HCT116 (cell line): Measurements from ENCODE around the gene MEG3. TPM values are rescaled to one million over a fixed set of nuclear protein-coding genes. Genes with fewer than 3 reads are reported as not detected.

Experiments used
- ATAC-seq: fragments of 200-7000 bp; cut with Tn5 transposase; 2 replicates; pipeline ENCODE4 v1.9.1; 2020; ENCODE audit warnings: mild to moderate bottlenecking, moderate library complexity
- BruUV-seq: library from RNA; stranded (reverse); fragments of 400-500 nt; replicated peaks from 2 replicates; lab custom pipeline; 2021; lab: Mats Ljungman, UMichigan
- CTCF ChIA-PET: fragments of 300-600 bp; sonication (Branson Sonifier 250); formaldehyde crosslinking; loops from one replicate; lab custom pipeline; 2021; ENCODE audit warnings: antibody characterized with exemption; lab: Charles Lee
- POLR2A ChIA-PET: fragments of 300-600, 350-600 bp; sonication (Branson Sonifier 250); formaldehyde crosslinking; loops from one replicate; lab custom pipeline; 2021; ENCODE audit warnings: antibody characterized with exemption; lab: Charles Lee
- RAD21 ChIA-PET, 2 experiments: fragments of 300-600 bp; sonication (Branson Sonifier 250); formaldehyde crosslinking; loops; one replicate each; lab custom pipeline; 2023; ENCODE audit warnings: low total read pairs in 2 of 2; ENCODE audit not compliant: uncharacterized antibody in 2 of 2, unreplicated experiment in 2 of 2, low non-redundant PET in 1 of 2; lab: Charles Lee
- DNase-seq: peaks from one replicate; pipeline ENCODE4 v3.0.0-alpha.2; 2010; ENCODE audit warnings: low read depth, low spot score
- H2AFZ ChIP-seq: fragments of 200-600 bp; shearing (Covaris generic), sonication (generic); 2 replicates; pipeline ENCODE4 v1.6.1; 2017; ENCODE audit warnings: low read depth, mixed run types, mixed read lengths, antibody characterized with exemption, low read length; ENCODE audit not compliant: poor library complexity, severe bottlenecking
- H3K27ac ChIP-seq: 2 replicates; pipeline ENCODE4 v1.5.1; 2012; ENCODE audit warnings: low read depth, low read length
- H3K27me3 ChIP-seq: fragments of 200-600 bp; sonication (generic); 2 replicates; pipeline ENCODE4 v1.6.1; 2016; ENCODE audit warnings: mixed run types, low read length, mixed read lengths; ENCODE audit not compliant: insufficient read depth
- H3K36me3 ChIP-seq, 2 experiments: fragments of 200-500 bp in 1 of 2; fragments of 200-600 bp in 1 of 2; sonication (Bioruptor generic) in 1 of 2; sonication (generic) in 1 of 2; 2 replicates each; pipeline versions ENCODE4 v1.5.1 to v1.6.1; 2014 to 2016; ENCODE audit warnings: low read length in 2 of 2, inconsistent platforms in 1 of 2, mixed read lengths in 1 of 2, mixed run types in 1 of 2; ENCODE audit not compliant: insufficient read depth in 2 of 2, control insufficient read depth in 1 of 2
- H3K4me1 ChIP-seq, 2 experiments: fragments of 200-600 bp in 1 of 2; sonication (generic) in 1 of 2; 2 replicates each; pipeline versions ENCODE4 v1.5.1 to v1.6.1; 2012 to 2017; ENCODE audit warnings: low read length in 2 of 2, inconsistent platforms in 1 of 2, mild to moderate bottlenecking in 1 of 2, mixed read lengths in 1 of 2, mixed run types in 1 of 2, moderate library complexity in 1 of 2; ENCODE audit not compliant: insufficient read depth in 2 of 2, control insufficient read depth in 1 of 2
- H3K4me2 ChIP-seq: fragments of 200-600 bp; sonication (generic); 2 replicates; pipeline ENCODE4 v1.6.1; 2017; ENCODE audit warnings: mixed run types, low read length, mixed read lengths
- H3K4me3 ChIP-seq, 2 experiments: fragments of 200-600 bp in 1 of 2; sonication (generic) in 1 of 2; replicated peaks in 1 of 2; 2 replicates each; pipeline ENCODE4 v1.5.1; 2011 to 2016; ENCODE audit warnings: low read length in 2 of 2, control low read depth in 1 of 2, low read depth in 1 of 2, mild to moderate bottlenecking in 1 of 2, mixed read lengths in 1 of 2, mixed run types in 1 of 2
- H3K79me2 ChIP-seq: fragments of 200-600 bp; sonication (generic); 2 replicates; pipeline ENCODE4 v1.6.1; 2017; ENCODE audit warnings: mild to moderate bottlenecking, mixed run types, low read length, moderate library complexity, mixed read lengths; ENCODE audit not compliant: insufficient read depth
- H3K9ac ChIP-seq: fragments of 200-600 bp; sonication (generic); 2 replicates; pipeline ENCODE4 v1.6.1; 2016; ENCODE audit warnings: low read length, mixed read lengths
- H3K9me2 ChIP-seq: fragments of 200-600 bp; sonication (generic), shearing (Covaris generic); 2 replicates; pipeline ENCODE4 v1.6.1; 2017; ENCODE audit warnings: mixed run types, mild to moderate bottlenecking, moderate library complexity; ENCODE audit not compliant: insufficient read depth
- H3K9me3 ChIP-seq, 2 experiments: fragments of 200-500 bp in 1 of 2; fragments of 200-600 bp in 1 of 2; sonication (Bioruptor generic) in 1 of 2; sonication (generic) in 1 of 2; 2 replicates each; pipeline ENCODE4 v1.6.1; 2014 to 2017; ENCODE audit warnings: low read length in 2 of 2, mixed read lengths in 2 of 2, inconsistent platforms in 1 of 2, low read depth in 1 of 2, mild to moderate bottlenecking in 1 of 2, mixed run types in 1 of 2, moderate library complexity in 1 of 2; ENCODE audit not compliant: control insufficient read depth in 1 of 2, insufficient read depth in 1 of 2
- H4K20me1 ChIP-seq: fragments of 200-600 bp; sonication (generic), shearing (Covaris generic); 2 replicates; pipeline ENCODE4 v1.6.1; 2017; ENCODE audit warnings: mixed run types, mild to moderate bottlenecking, moderate library complexity; ENCODE audit not compliant: insufficient read depth
- CBX3 ChIP-seq: IDR thresholded peaks from 2 replicates; pipeline ENCODE4 v1.6.1; 2012; ENCODE audit warnings: low read depth
- CEBPB ChIP-seq: IDR thresholded peaks from 2 replicates; pipeline ENCODE4 v1.6.1; 2012; ENCODE audit warnings: low read depth
- EZH2 ChIP-seq: fragments of 200-600 bp; sonication (generic); IDR thresholded peaks from 2 replicates; pipeline ENCODE4 v1.6.1; 2017; ENCODE audit warnings: antibody characterized with exemption, mixed run types
- EZH2phosphoT487 ChIP-seq: fragments of 200-600 bp; IDR thresholded peaks from 2 replicates; pipeline ENCODE4 v1.6.1; 2018; ENCODE audit warnings: antibody characterized with exemption, borderline replicate concordance
- FOSL1 ChIP-seq: IDR thresholded peaks from 2 replicates; pipeline ENCODE4 v1.6.1; 2012; ENCODE audit warnings: low read depth
- SIN3A ChIP-seq: IDR thresholded peaks from 2 replicates; pipeline ENCODE4 v1.6.1; 2012; ENCODE audit warnings: low read depth
- SRF ChIP-seq: IDR thresholded peaks from 2 replicates; pipeline ENCODE4 v1.6.1; 2012; ENCODE audit warnings: low read depth
- ZNF274 ChIP-seq: fragments of 200-500 bp; sonication (Bioruptor generic); IDR thresholded peaks from 2 replicates; pipeline ENCODE4 v1.6.1; 2014; ENCODE audit warnings: mild to moderate bottlenecking, low read depth, low read length, inconsistent platforms
- intact Hi-C: fragments of 100-400 bp; cut with micrococcal nuclease; formaldehyde crosslinking; loops from 2 replicates; pipeline ENCODE4 v1.10.0; 2022
- total RNA-seq: library from RNA; stranded (reverse); gene quantifications from one replicate; pipeline ENCODE4 v1.2.1, GENCODE V29; 2021; ENCODE audit not compliant: unreplicated experiment
- TF ChIP-seq, protein P1 (sequence below): IDR thresholded peaks from 2 replicates; pipeline ENCODE4 v1.6.1; 2012; ENCODE audit warnings: low read depth

Gene MEG3
- total RNA-seq, 1 experiment from 2014 or later, result 2.5 TPM

DNA sequence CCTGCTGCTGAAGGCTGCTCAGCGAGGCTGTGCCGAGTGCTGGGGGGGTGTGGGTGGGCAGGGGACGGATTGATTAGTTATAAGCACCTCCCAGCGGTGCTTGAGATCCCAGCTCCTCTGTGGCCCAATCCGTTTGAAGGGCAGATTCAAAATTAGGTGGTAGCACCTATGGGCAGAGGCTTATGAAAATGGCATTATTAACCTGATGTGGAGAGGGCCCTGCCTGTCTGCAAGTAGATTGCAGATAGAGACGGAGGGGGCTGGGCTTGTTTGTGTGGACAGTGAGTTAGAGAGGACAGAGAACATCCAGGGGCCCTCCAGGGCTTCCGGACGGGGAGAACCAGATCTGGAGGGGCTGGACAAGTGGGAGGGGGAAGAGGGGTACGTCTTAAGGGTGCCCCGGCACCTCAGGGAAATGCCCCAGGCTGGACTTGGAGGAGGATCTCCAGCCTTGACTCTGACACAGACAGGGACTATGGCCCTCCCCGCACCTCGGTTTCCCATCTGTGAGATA is 77.8 kb downstream of the MEG3 start, which contains the start of gene RTL1:
Gene RTL1 (minus strand): TSS at position 51 of the 514 bp plus-strand sequence. CDS start 18,934 bp downstream, outside the sequence.
- no peaks in the 10 kb centered on the region for H3K9me3 ChIP-seq

More for the DNA sequence above, 77.8 kb downstream of the MEG3 start, which contains the start of gene RTL1:
- no TSS peak for BruUV-seq
- H3K4me1 ChIP-seq, result peaks cover 0 to 7% of the 10 kb centered on the region in 2 experiments; a peak in 1 of 4 replicates
- no peaks in the 10 kb centered on the region for H4K20me1 ChIP-seq
- H3K79me2 ChIP-seq, result no peaks in the 10 kb centered on the region
- no peaks in the 10 kb centered on the region for H3K36me3 ChIP-seq
- no peak within 1 kb of the TSS for H3K27ac ChIP-seq
- no peak within 1 kb of the TSS for H2AFZ ChIP-seq
- H3K4me3 ChIP-seq, result no peak within 1 kb of the TSS
- ChIA-PET POLR2A (no interaction called here), CTCF (no interaction called here), RAD21 (no interaction called here)
- H3K4me2 ChIP-seq, result no peak within 1 kb of the TSS
- 0 out of 2 replicates have a peak, but pooled peaks cover 6% of the 10 kb centered on the region for H3K27me3 ChIP-seq
- H3K9ac ChIP-seq, result no peak within 1 kb of the TSS
- TF ChIP-seq CEBPB (no peak), CBX3 (no peak), ZNF274 (no peak), SIN3A (no peak), EZH2phosphoT487 (no peak), EZH2 (no peak), FOSL1 (no peak), SRF (no peak)
- TF ChIP-seq, protein P1, sequence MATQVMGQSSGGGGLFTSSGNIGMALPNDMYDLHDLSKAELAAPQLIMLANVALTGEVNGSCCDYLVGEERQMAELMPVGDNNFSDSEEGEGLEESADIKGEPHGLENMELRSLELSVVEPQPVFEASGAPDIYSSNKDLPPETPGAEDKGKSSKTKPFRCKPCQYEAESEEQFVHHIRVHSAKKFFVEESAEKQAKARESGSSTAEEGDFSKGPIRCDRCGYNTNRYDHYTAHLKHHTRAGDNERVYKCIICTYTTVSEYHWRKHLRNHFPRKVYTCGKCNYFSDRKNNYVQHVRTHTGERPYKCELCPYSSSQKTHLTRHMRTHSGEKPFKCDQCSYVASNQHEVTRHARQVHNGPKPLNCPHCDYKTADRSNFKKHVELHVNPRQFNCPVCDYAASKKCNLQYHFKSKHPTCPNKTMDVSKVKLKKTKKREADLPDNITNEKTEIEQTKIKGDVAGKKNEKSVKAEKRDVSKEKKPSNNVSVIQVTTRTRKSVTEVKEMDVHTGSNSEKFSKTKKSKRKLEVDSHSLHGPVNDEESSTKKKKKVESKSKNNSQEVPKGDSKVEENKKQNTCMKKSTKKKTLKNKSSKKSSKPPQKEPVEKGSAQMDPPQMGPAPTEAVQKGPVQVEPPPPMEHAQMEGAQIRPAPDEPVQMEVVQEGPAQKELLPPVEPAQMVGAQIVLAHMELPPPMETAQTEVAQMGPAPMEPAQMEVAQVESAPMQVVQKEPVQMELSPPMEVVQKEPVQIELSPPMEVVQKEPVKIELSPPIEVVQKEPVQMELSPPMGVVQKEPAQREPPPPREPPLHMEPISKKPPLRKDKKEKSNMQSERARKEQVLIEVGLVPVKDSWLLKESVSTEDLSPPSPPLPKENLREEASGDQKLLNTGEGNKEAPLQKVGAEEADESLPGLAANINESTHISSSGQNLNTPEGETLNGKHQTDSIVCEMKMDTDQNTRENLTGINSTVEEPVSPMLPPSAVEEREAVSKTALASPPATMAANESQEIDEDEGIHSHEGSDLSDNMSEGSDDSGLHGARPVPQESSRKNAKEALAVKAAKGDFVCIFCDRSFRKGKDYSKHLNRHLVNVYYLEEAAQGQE, result no peak
- no peak for ATAC-seq
- H3K9me2 ChIP-seq, result no peaks in the 10 kb centered on the region
- intact Hi-C loops, result loop anchor here (2.0 to 10.0 kb wide), 2 partner anchors 181 to 489 kb away; no protein-coding TSS in a partner anchor
- DNase-seq, result no peak
